ENCODE data around the gene WWTR1.

The WWTR1 gene

GRCh38 chr3:149587383-149587782 is 70.4 kb downstream of the WWTR1 start:
- TF ChIP-seq POLR2AphosphoS5 (IDR thresholded peaks at IDR 0.05; ENCODE audit: low read depth, low read length) (no peak), POLR2A (IDR thresholded peaks at IDR 0.05; ENCODE audit: low read depth, low read length) (no peak), TAF1 (IDR thresholded peaks at IDR 0.05; ENCODE audit: borderline replicate concordance, low read depth, low read length) (no peak)
- DNase-seq (ENCODE audit: insufficient read length), result no peak
- FAIRE-seq, result no peak

GRCh38 chr3:149586871-149587270 is 71.0 kb downstream of the WWTR1 start:
- TF ChIP-seq POLR2A (IDR thresholded peaks at IDR 0.05; ENCODE audit: low read depth, low read length) (no peak), POLR2AphosphoS5 (IDR thresholded peaks at IDR 0.05; ENCODE audit: low read depth, low read length) (no peak), TAF1 (IDR thresholded peaks at IDR 0.05; ENCODE audit: borderline replicate concordance, low read depth, low read length) (no peak)
- DNase-seq (ENCODE audit: insufficient read length), result no peak

DNA sequence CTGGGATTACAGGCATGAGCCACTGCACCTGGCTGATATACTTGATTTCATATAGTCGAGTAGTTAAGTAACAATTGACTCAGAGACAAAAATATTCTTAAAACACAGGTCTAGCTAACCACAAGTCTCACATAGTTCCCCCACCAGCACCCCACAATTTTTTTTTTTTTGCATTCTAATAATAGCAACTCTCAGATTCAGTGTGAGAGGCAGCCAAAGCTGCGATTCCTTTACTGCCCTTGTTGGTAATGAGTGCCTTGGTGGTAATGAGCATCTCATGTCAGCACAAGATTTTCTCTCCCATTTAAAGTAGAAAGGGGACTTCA is 72.5 kb downstream of the WWTR1 start:
- DNase-seq (ENCODE audit: insufficient read length) (peak; percentile 21), FAIRE-seq (peak; percentile 57)
- no peak for TF ChIP-seq TAF1 (IDR thresholded peaks at IDR 0.05; ENCODE audit: borderline replicate concordance, low read depth, low read length)
- no peak for TF ChIP-seq POLR2AphosphoS5 (IDR thresholded peaks at IDR 0.05; ENCODE audit: low read depth, low read length)
- no peak for TF ChIP-seq POLR2A (IDR thresholded peaks at IDR 0.05; ENCODE audit: low read depth, low read length)

More at GRCh38 chr3:149586871-149587270, 71.0 kb downstream of the WWTR1 start:
- FAIRE-seq, result no peak

- TF ChIP-seq TAF1 (IDR thresholded peaks at IDR 0.05; ENCODE audit: borderline replicate concordance, low read depth, low read length) (no peak), POLR2AphosphoS5 (IDR thresholded peaks at IDR 0.05; ENCODE audit: low read depth, low read length) (no peak), POLR2A (IDR thresholded peaks at IDR 0.05; ENCODE audit: low read depth, low read length) (no peak)
- no peak for FAIRE-seq
Observed at GRCh38 chr3:149583921-149584635, 73.7 kb downstream of the WWTR1 start.

GRCh38 chr3:149582395-149582794 is 75.4 kb downstream of the WWTR1 start:
- FAIRE-seq (no peak), DNase-seq (ENCODE audit: insufficient read length) (no peak)
- TF ChIP-seq POLR2AphosphoS5 (IDR thresholded peaks at IDR 0.05; ENCODE audit: low read depth, low read length), result no peak
- TF ChIP-seq TAF1 (IDR thresholded peaks at IDR 0.05; ENCODE audit: borderline replicate concordance, low read depth, low read length), result no peak
- no peak for TF ChIP-seq POLR2A (IDR thresholded peaks at IDR 0.05; ENCODE audit: low read depth, low read length)

More at GRCh38 chr3:149583921-149584635, 73.7 kb downstream of the WWTR1 start:
- no peak for DNase-seq (ENCODE audit: insufficient read length)

- DNase-seq (ENCODE audit: insufficient read length) (no peak), FAIRE-seq (peak; percentile 78)
- TF ChIP-seq POLR2A (IDR thresholded peaks at IDR 0.05; ENCODE audit: low read depth, low read length) (no peak), TAF1 (IDR thresholded peaks at IDR 0.05; ENCODE audit: borderline replicate concordance, low read depth, low read length) (no peak), POLR2AphosphoS5 (IDR thresholded peaks at IDR 0.05; ENCODE audit: low read depth, low read length) (no peak)
Observed at GRCh38 chr3:149581681-149582370, 76.0 kb downstream of the WWTR1 start.

GRCh38 chr3:149581248-149581647 is 76.6 kb downstream of the WWTR1 start:
- no peak for DNase-seq (ENCODE audit: insufficient read length)
- TF ChIP-seq POLR2A (IDR thresholded peaks at IDR 0.05; ENCODE audit: low read depth, low read length), result no peak
- TF ChIP-seq POLR2AphosphoS5 (IDR thresholded peaks at IDR 0.05; ENCODE audit: low read depth, low read length), result no peak
- TF ChIP-seq TAF1 (IDR thresholded peaks at IDR 0.05; ENCODE audit: borderline replicate concordance, low read depth, low read length), result no peak
- no peak for FAIRE-seq

- DNase-seq (ENCODE audit: insufficient read length) (no peak), FAIRE-seq (no peak)
- no peak for TF ChIP-seq TAF1 (IDR thresholded peaks at IDR 0.05; ENCODE audit: borderline replicate concordance, low read depth, low read length)
- TF ChIP-seq POLR2A (IDR thresholded peaks at IDR 0.05; ENCODE audit: low read depth, low read length), result no peak
- no peak for TF ChIP-seq POLR2AphosphoS5 (IDR thresholded peaks at IDR 0.05; ENCODE audit: low read depth, low read length)
Observed at GRCh38 chr3:149579838-149580542, 77.8 kb downstream of the WWTR1 start.

DNA sequence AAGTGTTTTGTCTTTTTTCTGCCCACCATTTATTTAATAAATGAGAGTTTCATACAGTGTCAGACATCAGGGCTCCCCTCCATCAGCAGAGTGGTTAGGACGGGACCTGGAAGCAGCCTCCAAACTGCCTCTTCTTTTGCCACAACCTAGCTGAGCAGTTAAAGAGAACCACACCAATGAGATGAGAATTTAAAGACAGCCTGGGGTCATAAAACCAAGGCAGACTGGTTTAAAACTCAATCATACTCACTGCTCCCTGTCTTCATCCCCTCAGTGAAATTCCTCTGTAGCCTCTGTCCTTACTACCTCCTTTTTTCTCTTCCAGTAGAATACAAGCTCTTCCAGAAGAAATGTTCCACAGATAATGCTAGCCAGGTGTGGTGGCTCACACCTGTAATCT is 78.7 kb downstream of the WWTR1 start:
- FAIRE-seq (no peak), DNase-seq (ENCODE audit: insufficient read length) (no peak)
- TF ChIP-seq TAF1 (IDR thresholded peaks at IDR 0.05; ENCODE audit: borderline replicate concordance, low read depth, low read length) (no peak), POLR2A (IDR thresholded peaks at IDR 0.05; ENCODE audit: low read depth, low read length) (no peak), POLR2AphosphoS5 (IDR thresholded peaks at IDR 0.05; ENCODE audit: low read depth, low read length) (no peak)

- no peak for FAIRE-seq
- no peak for TF ChIP-seq POLR2AphosphoS5 (IDR thresholded peaks at IDR 0.05; ENCODE audit: low read depth, low read length)
- no peak for TF ChIP-seq POLR2A (IDR thresholded peaks at IDR 0.05; ENCODE audit: low read depth, low read length)
- TF ChIP-seq TAF1 (IDR thresholded peaks at IDR 0.05; ENCODE audit: borderline replicate concordance, low read depth, low read length), result no peak
- no peak for DNase-seq (ENCODE audit: insufficient read length)
Observed at GRCh38 chr3:149577801-149578200, 80.0 kb downstream of the WWTR1 start.

GRCh38 chr3:149575961-149576564 is 81.8 kb downstream of the WWTR1 start:
- TF ChIP-seq POLR2A (IDR thresholded peaks at IDR 0.05; ENCODE audit: low read depth, low read length) (no peak), TAF1 (IDR thresholded peaks at IDR 0.05; ENCODE audit: borderline replicate concordance, low read depth, low read length) (no peak), POLR2AphosphoS5 (IDR thresholded peaks at IDR 0.05; ENCODE audit: low read depth, low read length) (no peak)
- FAIRE-seq, result peak; percentile 67
- DNase-seq (ENCODE audit: insufficient read length), result no peak

Data from GM12892 (cell line).